Colonic mucosa (tissue), 4 donors: Measurements from ENCODE around the gene NMT2. TPM values are rescaled to one million over a fixed set of nuclear protein-coding genes. Genes with fewer than 3 reads are reported as not detected.

Experiments
- DNase-seq: peaks from one replicate; pipeline ENCODE4 v3.0.0-alpha.2; 2020
- H3K27ac ChIP-seq: fragments of 200-600 bp; one replicate; pipeline ENCODE4 v1.8.0; 2021
- H3K27me3 ChIP-seq: fragments of 200-600 bp; one replicate; pipeline ENCODE4 v1.8.0; 2021
- H3K36me3 ChIP-seq: fragments of 200-600 bp; one replicate; pipeline ENCODE4 v1.8.0; 2021
- H3K4me1 ChIP-seq: fragments of 200-600 bp; one replicate; pipeline ENCODE4 v1.8.0; 2021; ENCODE audit warnings: mild to moderate bottlenecking
- H3K4me3 ChIP-seq: fragments of 200-600 bp; one replicate; pipeline ENCODE4 v1.8.0; 2021
- H3K9ac ChIP-seq, 2 donors: one replicate each; pipeline ENCODE4 v1.7.0; 2013; ENCODE audit warnings: control low read depth in 2 of 2, low read depth in 2 of 2, low read length in 2 of 2
- H3K9me3 ChIP-seq: fragments of 200-600 bp; one replicate; pipeline ENCODE4 v1.8.0; 2021
- CTCF ChIP-seq: fragments of 200-600 bp; IDR thresholded peaks from one replicate; pipeline ENCODE4 v1.8.0; 2022; ENCODE audit warnings: antibody characterized with exemption, mild to moderate bottlenecking
- intact Hi-C: fragments of 100-400 bp; cut with DNase I; formaldehyde crosslinking; loops from one replicate; pipeline ENCODE4 v1.14.1; 2022
- total RNA-seq, 2 donors: library from RNA; stranded (reverse); fragmentation: NEBNext Ultra II Directional in 1 of 2; extraction: Animal tissue kit (Norgen Biotek cat#: 25700) in 1 of 2; gene quantifications; one replicate each; pipeline ENCODE4 v1.2.1, GENCODE V29; 2021
- donor health status: healthy.
- donor health status: DM: no; HTN: no; CAD: no.
- donor health status: DM: no; HTN: no; CAD: no.

NMT2 gene
- total RNA-seq, 2 donors from 2014 or later = 12.4 to 14.4 TPM

DNA sequence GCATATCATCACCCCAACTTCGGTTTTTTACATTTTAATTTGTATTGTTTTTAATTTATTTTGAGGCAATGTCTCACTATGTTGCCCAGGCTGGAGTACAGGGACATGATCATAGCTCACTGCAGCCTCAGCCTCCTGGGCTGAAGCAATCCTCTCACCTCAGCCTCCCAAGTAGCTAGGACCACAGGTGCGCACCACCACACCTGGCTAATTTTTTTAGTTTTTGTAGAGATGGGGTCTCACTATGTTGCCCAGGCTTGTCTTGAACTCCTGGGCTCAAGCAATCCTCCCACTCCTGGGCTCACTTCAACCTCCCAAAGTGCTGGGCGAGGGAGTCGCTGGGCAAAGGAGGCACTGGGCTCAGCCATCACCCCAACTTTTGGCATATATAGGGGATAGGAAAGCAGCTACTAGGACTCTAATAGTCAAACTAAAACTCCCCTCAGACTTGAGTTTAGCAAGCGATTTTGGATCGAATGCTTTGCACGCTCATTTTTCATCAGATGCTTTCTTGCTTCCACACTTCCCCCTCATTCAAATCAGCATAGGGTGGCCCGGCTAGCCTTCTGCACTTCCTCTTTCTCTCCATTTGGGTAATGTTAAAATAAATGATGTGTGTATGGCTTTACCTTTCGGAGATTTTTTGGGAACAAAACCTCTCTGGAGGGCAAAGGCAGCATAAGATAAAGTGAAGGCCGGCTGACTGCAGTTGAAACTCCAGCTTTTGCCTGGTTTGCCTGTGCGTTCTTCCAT lies 20.8 kb upstream of the NMT2 start:
- Histone ChIP-seq H3K27me3 (no peaks in the 10 kb centered on the region), H3K9ac (no peak overlapping the region), H3K4me1 (no peaks in the 10 kb centered on the region), H3K4me3 (no peak overlapping the region), H3K36me3 (no peaks in the 10 kb centered on the region), H3K9me3 (no peaks in the 10 kb centered on the region), H3K27ac (no peak overlapping the region)
- intact Hi-C loops = no loop called here
- TF ChIP-seq CTCF = no peak
- no peak for DNase-seq

- DNase-seq = no peak
- no peak for TF ChIP-seq CTCF
- Histone ChIP-seq H3K27me3 (no peaks in the 10 kb centered on the region), H3K4me1 (no peaks in the 10 kb centered on the region), H3K27ac (no peak overlapping the region), H3K36me3 (no peaks in the 10 kb centered on the region), H3K9me3 (no peaks in the 10 kb centered on the region), H3K4me3 (no peak overlapping the region), H3K9ac (no peak overlapping the region)
- intact Hi-C loops = no loop called here
These were observed 20.1 kb upstream of the NMT2 start for GRCh38 chr10:15188603-15189002.

GRCh38 chr10:15183689-15184481 lies 15.4 kb upstream of the NMT2 start:
- Histone ChIP-seq H3K4me1 (no peaks in the 10 kb centered on the region), H3K9ac (no peak overlapping the region), H3K27ac (no peak overlapping the region), H3K4me3 (no peak overlapping the region), H3K27me3 (no peaks in the 10 kb centered on the region), H3K9me3 (no peaks in the 10 kb centered on the region), H3K36me3 (no peaks in the 10 kb centered on the region)
- intact Hi-C loops = no loop called here
- no peak for DNase-seq
- no peak for TF ChIP-seq CTCF

DNA sequence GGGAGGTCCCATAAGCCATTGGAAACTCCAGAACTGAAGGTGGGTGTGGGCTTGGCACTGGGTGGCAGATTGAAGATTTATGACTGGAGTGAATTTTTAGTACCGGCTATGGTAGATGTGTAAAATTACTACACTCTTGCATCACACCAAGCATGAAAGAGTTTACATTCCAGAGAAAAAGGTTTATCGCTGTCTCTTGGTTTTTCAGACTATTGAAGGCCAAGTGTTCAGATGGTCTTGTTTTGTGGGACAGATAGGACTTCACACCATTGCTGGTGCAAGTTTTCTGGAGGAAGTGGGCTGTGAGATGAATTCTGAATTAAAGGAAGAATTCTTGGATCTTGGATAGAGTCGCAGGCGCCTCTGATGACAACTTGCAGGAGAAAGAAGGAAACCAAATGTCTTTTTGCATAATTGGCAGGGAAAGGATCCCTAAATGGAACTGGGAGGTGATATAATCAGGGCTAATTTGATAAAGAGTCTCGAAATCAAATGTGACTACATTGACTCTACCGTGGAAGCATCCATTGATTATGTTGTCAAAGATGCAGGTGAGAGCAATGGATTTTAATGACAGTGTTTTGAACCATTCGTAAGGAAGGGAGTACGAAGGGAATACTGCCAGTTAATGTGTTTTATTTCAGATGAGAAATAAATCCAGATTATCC lies 14.2 kb upstream of the NMT2 start:
- Histone ChIP-seq H3K9ac (no peak overlapping the region), H3K36me3 (no peaks in the 10 kb centered on the region), H3K27me3 (no peaks in the 10 kb centered on the region), H3K4me3 (no peak overlapping the region), H3K4me1 (no peaks in the 10 kb centered on the region), H3K27ac (no peak overlapping the region), H3K9me3 (no peaks in the 10 kb centered on the region)
- no peak for TF ChIP-seq CTCF
- DNase-seq = no peak
- intact Hi-C loops = no loop called here

DNA sequence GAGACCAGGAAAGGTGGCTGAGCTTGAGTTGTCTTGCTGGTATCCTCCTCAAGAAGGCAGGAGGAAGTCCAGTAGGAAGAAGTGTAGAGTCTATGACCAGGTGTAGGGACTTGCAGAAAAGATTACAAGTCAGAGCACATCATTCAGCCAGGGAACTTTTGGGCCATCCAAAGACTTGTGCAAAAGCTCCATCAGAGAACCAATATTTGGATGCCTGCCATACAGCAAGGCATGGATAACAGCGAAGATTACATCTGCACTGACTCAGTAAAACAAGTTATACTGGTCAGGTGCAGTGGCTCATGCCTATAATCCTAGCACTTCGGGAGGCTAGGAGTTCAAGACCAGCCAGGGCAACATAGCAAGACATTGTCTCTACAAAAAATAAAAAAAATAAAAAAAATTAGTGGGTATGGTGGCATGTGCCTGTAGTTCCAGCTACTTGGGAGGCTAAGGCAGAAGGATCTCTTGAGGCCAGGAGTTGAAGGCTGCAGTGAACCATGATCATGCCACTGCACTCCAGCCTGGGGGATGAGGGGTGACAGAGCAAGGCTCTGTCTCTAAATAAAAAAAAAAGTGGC lies 13.2 kb upstream of the NMT2 start:
- H3K9ac ChIP-seq = no peak overlapping the region

More for the DNA sequence above, 13.2 kb upstream of the NMT2 start:
- Histone ChIP-seq H3K4me1 (no peaks in the 10 kb centered on the region), H3K27ac (no peak overlapping the region), H3K27me3 (no peaks in the 10 kb centered on the region), H3K4me3 (no peak overlapping the region), H3K9me3 (no peaks in the 10 kb centered on the region), H3K36me3 (no peaks in the 10 kb centered on the region)
- TF ChIP-seq CTCF = no peak
- no peak for DNase-seq
- intact Hi-C loops = no loop called here
